Activated CD8-positive, alpha-beta T cell treated with anti-CD3 and anti-CD28 coated beads for 36 hours (primary cell): ENCODE results near the gene SS18L1. TPM values are rescaled to one million over a fixed set of nuclear protein-coding genes. Genes with fewer than 3 reads are reported as not detected.

Experiments used
- ATAC-seq: fragments of 200-7000 bp; cut with Tn5 transposase; one replicate; pipeline ENCODE4 v1.10.0; 2021; ENCODE audit warnings: mild to moderate bottlenecking, moderate library complexity
- CTCF ChIA-PET: fragments of 350-600 bp; sonication (Branson Sonifier 250); formaldehyde crosslinking; loops from one replicate; lab custom pipeline; 2021; ENCODE audit warnings: antibody characterized with exemption; lab: Charles Lee
- POLR2A ChIA-PET: fragments of 350-600 bp; sonication (Branson Sonifier 250); formaldehyde crosslinking; loops from one replicate; lab custom pipeline; 2021; ENCODE audit warnings: antibody characterized with exemption; lab: Charles Lee
- DNase-seq: peaks from one replicate; pipeline ENCODE4 v3.0.0-alpha.2; 2020
- H3K27ac Mint-ChIP-seq: one replicate; pipeline ENCODE4 v1.8.0; 2021; ENCODE audit warnings: mild to moderate bottlenecking, mixed read lengths
- H3K27me3 Mint-ChIP-seq: one replicate; pipeline ENCODE4 v1.8.0; 2021; ENCODE audit warnings: mixed read lengths
- H3K36me3 Mint-ChIP-seq: one replicate; pipeline ENCODE4 v1.8.0; 2021; ENCODE audit warnings: low read depth, mixed read lengths
- H3K4me1 Mint-ChIP-seq: one replicate; pipeline ENCODE4 v1.8.0; 2021; ENCODE audit warnings: low read depth, mixed read lengths
- H3K4me3 Mint-ChIP-seq: one replicate; pipeline ENCODE4 v1.8.0; 2021; ENCODE audit warnings: mild to moderate bottlenecking, moderate library complexity, mixed read lengths
- H3K9me3 Mint-ChIP-seq: one replicate; pipeline ENCODE4 v1.8.0; 2021; ENCODE audit warnings: mixed read lengths
- intact Hi-C: fragments of 100-400 bp; cut with micrococcal nuclease; formaldehyde crosslinking; loops from one replicate; pipeline ENCODE4 v1.10.0; 2022
- total RNA-seq, 2 experiments: library from RNA; stranded (reverse); gene quantifications; one replicate each; pipeline ENCODE4 v1.2.3, GENCODE V29; 2021
- TF ChIP-seq, protein P1 (sequence below): fragments of 200-600 bp; IDR thresholded peaks from one replicate; pipeline ENCODE4 v1.8.0; 2022; ENCODE audit warnings: antibody characterized with exemption, mild to moderate bottlenecking

Gene SS18L1
- total RNA-seq, 2 experiments from 2014 or later: 15.3 to 16.1 TPM

DNA sequence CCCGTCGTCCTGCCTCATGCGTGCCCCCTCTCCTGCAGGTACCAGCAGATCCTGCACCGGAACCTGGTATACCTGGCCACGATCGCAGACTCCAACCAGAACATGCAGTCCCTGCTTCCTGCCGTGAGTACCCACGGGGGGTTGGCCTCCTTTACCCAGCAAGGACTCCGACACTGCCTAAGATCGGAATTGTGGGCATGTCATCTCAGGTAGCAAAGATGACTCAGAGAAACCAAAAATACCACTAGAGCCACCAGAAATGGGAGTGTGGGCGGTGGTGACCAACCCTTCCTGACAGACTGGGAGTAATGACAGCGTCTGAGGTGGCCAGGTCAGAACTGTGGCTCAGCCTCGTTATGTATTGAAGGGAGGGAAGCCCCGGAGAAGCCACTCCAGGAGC lies 16.3 kb downstream of the SS18L1 start:
- TF ChIP-seq, protein P1, sequence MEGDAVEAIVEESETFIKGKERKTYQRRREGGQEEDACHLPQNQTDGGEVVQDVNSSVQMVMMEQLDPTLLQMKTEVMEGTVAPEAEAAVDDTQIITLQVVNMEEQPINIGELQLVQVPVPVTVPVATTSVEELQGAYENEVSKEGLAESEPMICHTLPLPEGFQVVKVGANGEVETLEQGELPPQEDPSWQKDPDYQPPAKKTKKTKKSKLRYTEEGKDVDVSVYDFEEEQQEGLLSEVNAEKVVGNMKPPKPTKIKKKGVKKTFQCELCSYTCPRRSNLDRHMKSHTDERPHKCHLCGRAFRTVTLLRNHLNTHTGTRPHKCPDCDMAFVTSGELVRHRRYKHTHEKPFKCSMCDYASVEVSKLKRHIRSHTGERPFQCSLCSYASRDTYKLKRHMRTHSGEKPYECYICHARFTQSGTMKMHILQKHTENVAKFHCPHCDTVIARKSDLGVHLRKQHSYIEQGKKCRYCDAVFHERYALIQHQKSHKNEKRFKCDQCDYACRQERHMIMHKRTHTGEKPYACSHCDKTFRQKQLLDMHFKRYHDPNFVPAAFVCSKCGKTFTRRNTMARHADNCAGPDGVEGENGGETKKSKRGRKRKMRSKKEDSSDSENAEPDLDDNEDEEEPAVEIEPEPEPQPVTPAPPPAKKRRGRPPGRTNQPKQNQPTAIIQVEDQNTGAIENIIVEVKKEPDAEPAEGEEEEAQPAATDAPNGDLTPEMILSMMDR: no peak
- Mint-ChIP-seq H3K4me3 (no peak overlapping the region), H3K27ac (no peak overlapping the region), H3K27me3 (no peaks in the 10 kb centered on the region), H3K36me3 (peaks cover 13% of the 10 kb centered on the region), H3K9me3 (no peaks in the 10 kb centered on the region), H3K4me1 (peaks cover 22% of the 10 kb centered on the region)
- intact Hi-C loops: no loop called here
- DNase-seq (peak; percentile 86), ATAC-seq (peak; percentile 70)
- POLR2A ChIA-PET: no interaction called here
- CTCF ChIA-PET: no interaction called here

DNA sequence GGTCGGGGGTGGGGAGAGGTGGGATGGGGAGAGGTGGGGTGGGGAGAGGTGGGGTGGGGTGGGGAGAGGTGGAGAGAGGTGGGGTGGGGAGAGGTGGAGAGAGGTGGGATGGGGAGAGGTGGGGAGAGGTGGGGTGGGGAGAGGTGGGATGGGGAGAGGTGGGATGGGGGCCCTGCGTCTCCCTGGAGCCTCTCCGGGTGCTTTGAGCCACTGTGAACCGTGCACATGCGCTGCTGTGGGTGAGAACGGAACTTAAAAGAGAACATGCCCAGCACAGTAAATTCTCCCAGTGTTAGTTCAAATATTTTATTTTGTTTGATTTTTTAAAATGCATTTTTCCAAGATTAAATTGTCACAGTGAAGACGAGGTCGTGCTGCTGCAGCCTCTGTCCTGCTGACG lies 16.7 kb downstream of the SS18L1 start:
- Mint-ChIP-seq H3K4me3 (no peak overlapping the region), H3K36me3 (peaks cover 13% of the 10 kb centered on the region), H3K9me3 (no peaks in the 10 kb centered on the region), H3K27me3 (no peaks in the 10 kb centered on the region), H3K27ac (no peak overlapping the region), H3K4me1 (peaks cover 22% of the 10 kb centered on the region)
- DNase-seq (no peak), ATAC-seq (no peak)
- TF ChIP-seq, protein P1: no peak
- ChIA-PET CTCF (no interaction called here), POLR2A (no interaction called here)
- intact Hi-C loops: no loop called here

DNA sequence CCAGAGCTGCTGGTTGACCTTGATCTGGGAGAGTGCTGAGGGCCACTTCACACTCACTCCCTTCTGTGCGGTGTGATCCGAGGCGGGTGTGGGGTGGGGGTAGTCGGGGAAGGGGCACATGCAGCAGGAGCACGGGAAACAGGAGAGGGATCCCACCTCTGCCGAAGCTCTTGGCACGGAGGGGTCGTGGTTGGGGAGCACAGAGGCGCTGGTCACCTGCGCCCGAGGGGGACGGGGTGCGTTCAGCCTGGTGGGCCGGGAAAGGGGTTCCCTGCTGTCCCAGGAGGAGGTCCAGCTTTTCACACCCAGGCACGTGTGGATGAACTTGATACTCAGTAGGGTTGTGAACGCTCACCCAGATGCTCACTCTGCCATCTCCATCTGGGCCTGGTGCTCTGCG lies 17.3 kb downstream of the SS18L1 start:
- no peak for ATAC-seq
- TF ChIP-seq, protein P1: no peak
- ChIA-PET CTCF (no interaction called here), POLR2A (no interaction called here)
- no peaks in the 10 kb centered on the region for H3K27me3 Mint-ChIP-seq
- intact Hi-C loops: no loop called here
- peaks cover 17% of the 10 kb centered on the region for H3K36me3 Mint-ChIP-seq
- H3K9me3 Mint-ChIP-seq: no peaks in the 10 kb centered on the region
- peaks cover 22% of the 10 kb centered on the region for H3K4me1 Mint-ChIP-seq
- H3K27ac Mint-ChIP-seq: no peak overlapping the region
- no peak overlapping the region for H3K4me3 Mint-ChIP-seq
- no peak for DNase-seq

DNA sequence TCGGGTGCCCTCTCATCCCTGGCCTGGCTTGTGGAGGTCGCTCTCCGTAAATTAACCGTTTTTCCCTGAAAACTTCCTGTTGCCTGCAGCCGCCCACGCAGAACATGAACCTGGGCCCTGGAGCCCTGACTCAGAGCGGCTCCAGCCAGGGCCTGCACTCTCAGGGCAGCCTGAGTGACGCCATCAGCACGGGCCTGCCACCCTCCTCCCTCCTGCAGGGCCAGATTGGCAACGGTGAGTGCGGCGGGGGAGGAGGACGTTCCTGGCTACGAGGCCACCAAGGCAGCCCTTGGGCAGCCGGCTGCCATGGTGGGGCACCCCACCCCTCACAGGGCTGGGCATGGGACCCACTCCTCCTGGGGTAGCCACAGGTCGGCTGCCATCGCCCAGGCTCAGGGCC lies 17.8 kb downstream of the SS18L1 start:
- intact Hi-C loops: no loop called here

DNA sequence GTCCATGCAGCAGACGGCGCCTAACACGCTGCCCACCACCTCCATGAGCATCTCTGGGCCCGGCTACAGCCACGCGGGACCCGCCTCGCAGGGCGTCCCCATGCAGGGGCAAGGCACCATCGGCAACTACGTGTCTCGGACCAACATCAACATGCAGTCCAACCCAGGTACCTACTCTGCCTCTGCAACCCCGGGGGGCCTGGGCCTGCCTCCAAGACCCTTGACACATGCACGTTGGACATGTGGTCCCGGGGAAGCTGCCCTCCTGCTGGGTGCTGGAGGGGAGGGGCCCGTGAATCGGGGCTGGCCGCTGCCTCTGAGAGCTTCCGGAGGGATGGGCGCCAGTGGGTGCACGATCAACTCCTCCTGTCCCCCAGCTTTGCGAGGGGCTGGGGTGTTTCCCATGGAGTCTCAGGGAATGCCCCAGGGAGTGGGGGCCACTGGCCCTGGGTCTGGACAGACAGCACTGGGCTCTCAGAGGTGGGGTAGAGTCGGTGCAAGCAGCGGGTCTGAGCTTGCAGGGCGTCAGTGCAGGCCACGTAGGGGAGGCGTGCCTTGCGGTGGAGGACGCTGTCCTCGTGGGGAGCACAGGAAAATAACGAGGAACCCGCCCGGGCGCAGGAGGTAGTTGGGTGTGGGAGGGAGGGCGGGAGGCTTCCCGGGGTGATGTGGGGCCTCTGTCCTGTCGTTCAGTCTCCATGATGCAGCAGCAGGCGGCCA lies 19.4 kb downstream of the SS18L1 start:
- H3K4me1 Mint-ChIP-seq: peaks cover 12% of the 10 kb centered on the region
- no peak overlapping the region for H3K4me3 Mint-ChIP-seq
- ATAC-seq: no peak
- H3K27me3 Mint-ChIP-seq: no peaks in the 10 kb centered on the region
- ChIA-PET POLR2A (no interaction called here), CTCF (no interaction called here)
- H3K36me3 Mint-ChIP-seq: peaks cover 17% of the 10 kb centered on the region
- intact Hi-C loops: no loop called here
- no peaks in the 10 kb centered on the region for H3K9me3 Mint-ChIP-seq
- DNase-seq: no peak
- TF ChIP-seq, protein P1: no peak
- H3K27ac Mint-ChIP-seq: no peak overlapping the region

More for the DNA sequence above, 17.8 kb downstream of the SS18L1 start:
- no peak for ATAC-seq
- Mint-ChIP-seq H3K27me3 (no peaks in the 10 kb centered on the region), H3K27ac (no peak overlapping the region), H3K4me3 (no peak overlapping the region), H3K36me3 (peaks cover 17% of the 10 kb centered on the region), H3K9me3 (no peaks in the 10 kb centered on the region), H3K4me1 (peaks cover 20% of the 10 kb centered on the region)
- DNase-seq: no peak
- TF ChIP-seq, protein P1: no peak
- CTCF ChIA-PET: no interaction called here
- POLR2A ChIA-PET: no interaction called here
